Heart left ventricle (tissue), 16 donors: ENCODE results near the gene ZSWIM4. TPM values are rescaled to one million over a fixed set of nuclear protein-coding genes. Genes with fewer than 3 reads are reported as not detected.

Experiments used
- ATAC-seq, 4 donors: fragments of 200-7000 bp; cut with Tn5 transposase; one replicate each; pipeline ENCODE4 v1.9.1; 2020 to 2022; ENCODE audit warnings: moderate library complexity in 4 of 4, mild to moderate bottlenecking in 3 of 4, moderate number of reproducible peaks in 1 of 4
- DNase-seq, 5 donors: peaks; one replicate each; pipeline ENCODE4 v3.0.0-alpha.2; 2020
- H3K27ac ChIP-seq, 12 donors: fragments of 200-600 bp; sonication (generic) in 4 of 12; one replicate each; pipeline versions ENCODE4 v1.5.0 to v1.8.0; 2016 to 2022; ENCODE audit warnings: mild to moderate bottlenecking in 2 of 12
- H3K27me3 ChIP-seq, 9 donors: fragments of 200-600 bp; sonication (generic) in 2 of 9; one replicate each; pipeline versions ENCODE4 v1.5.1 to v1.8.0; 2016 to 2022; ENCODE audit warnings: mild to moderate bottlenecking in 3 of 9
- H3K36me3 ChIP-seq, 9 donors: fragments of 200-600 bp; sonication (generic) in 2 of 9; one replicate each; pipeline versions ENCODE4 v1.5.0 to v1.8.0; 2018 to 2022; ENCODE audit warnings: mild to moderate bottlenecking in 2 of 9
- H3K4me1 ChIP-seq, 12 donors: fragments of 200-600 bp; sonication (generic) in 4 of 12; one replicate each; pipeline versions ENCODE4 v1.5.0 to v1.8.0; 2016 to 2022; ENCODE audit warnings: mild to moderate bottlenecking in 3 of 12
- H3K4me3 ChIP-seq, 12 donors: fragments of 200-600 bp; sonication (generic) in 4 of 12; one replicate each; pipeline versions ENCODE4 v1.5.0 to v1.8.0; 2017 to 2022; ENCODE audit warnings: mild to moderate bottlenecking in 9 of 12, moderate library complexity in 4 of 12
- H3K9me3 ChIP-seq, 12 donors: fragments of 200-600 bp; sonication (generic) in 4 of 12; one replicate each; pipeline versions ENCODE4 v1.5.0 to v1.8.0; 2016 to 2022; ENCODE audit warnings: mild to moderate bottlenecking in 1 of 12
- POLR2A ChIP-seq, 2 donors: fragments of 450-650 bp; IDR thresholded peaks; one replicate each; pipeline ENCODE4 v1.6.1; 2017; ENCODE audit warnings: antibody characterized with exemption in 2 of 2, mild to moderate bottlenecking in 2 of 2, moderate library complexity in 2 of 2
- WGBS, 4 donors: extraction: QIAGEN DNeasy Blood & Tissue Kit in 2 of 4; methylation state at CpG; one replicate each; pipeline versions ENCODE4 v1.1.5 to v1.1.7; 2013 to 2018; 5-methylcytosine and 5-hydroxymethylcytosine counted together
- intact Hi-C, 10 donors: fragments of 100-400 bp; cut with DNase I; formaldehyde crosslinking; loops; one replicate each; pipeline versions ENCODE4 v1.11.1 to v1.14.2; 2022
- polyA plus RNA-seq, 2 donors: library from polyadenylated mRNA; stranded (reverse); fragments of 200-250 nt; gene quantifications; one replicate each; pipeline ENCODE4 v1.2.3, GENCODE V29; 2013
- total RNA-seq, 9 donors: library from RNA; depleted of rRNA in 2 of 9; stranded (reverse); fragments of >200 nt in 2 of 9; fragmentation: NEBNext Ultra II Directional in 3 of 9; extraction: Animal tissue kit (Norgen Biotek cat#: 25700) in 3 of 9; gene quantifications; one replicate each; pipeline versions ENCODE4 v1.1.0 to v1.2.4, GENCODE V29; 2016 to 2023
- TF ChIP-seq, protein P1 (sequence below), 12 donors: fragments of 200-600 bp; sonication (generic) in 4 of 12; IDR thresholded peaks; one replicate each; pipeline versions ENCODE4 v1.5.0 to v1.8.0; 2018 to 2022; ENCODE audit warnings: antibody characterized with exemption in 12 of 12, mild to moderate bottlenecking in 5 of 12
- donor health status: ischemic (EF 13 %, LVEDD 7.1; RV severe dilation, severe dysfunction).
- donor health status: healthy with polysubstance abuse.
- donor health status: DM: no; HTN: yes; CAD: no.
- donor health status: DM: no; HTN: no; CAD: no.
- donor health status: ischemic (EF 25% LVEDD 6.9; RV normal size, moderate dysfunction).
- donor health status: ischemic (EF 25% LVEDD 5.7; RV mildly dilated, moderate dysfunction).
- donor health status: healthy.
- donor health status: DM: yes; HTN: yes; CAD: no.
- donor health status: ischemic (EF 35%, LVEDD 5.7; RV mildly dilated, moderate dysfunction).
- donor health status: nonischemic (EF 11% LVEDD 7.7; RV severe dilation, severe dysfunction).
- donor health status: DM: yes; HTN: yes; CAD: no.
- donor health status: PGD.
- donor health status: ischemic (EF 29% LVEDD 5.4; RV normal size, mild dysfunction).
- donor health status: nonischemic (EF 23%, LVEDD 6.1; RV moderate dilation, normal function).

ZSWIM4 gene
- total and polyA plus RNA-seq, 11 donors = 1.3 to 10.9 (median 3.3) TPM

DNA sequence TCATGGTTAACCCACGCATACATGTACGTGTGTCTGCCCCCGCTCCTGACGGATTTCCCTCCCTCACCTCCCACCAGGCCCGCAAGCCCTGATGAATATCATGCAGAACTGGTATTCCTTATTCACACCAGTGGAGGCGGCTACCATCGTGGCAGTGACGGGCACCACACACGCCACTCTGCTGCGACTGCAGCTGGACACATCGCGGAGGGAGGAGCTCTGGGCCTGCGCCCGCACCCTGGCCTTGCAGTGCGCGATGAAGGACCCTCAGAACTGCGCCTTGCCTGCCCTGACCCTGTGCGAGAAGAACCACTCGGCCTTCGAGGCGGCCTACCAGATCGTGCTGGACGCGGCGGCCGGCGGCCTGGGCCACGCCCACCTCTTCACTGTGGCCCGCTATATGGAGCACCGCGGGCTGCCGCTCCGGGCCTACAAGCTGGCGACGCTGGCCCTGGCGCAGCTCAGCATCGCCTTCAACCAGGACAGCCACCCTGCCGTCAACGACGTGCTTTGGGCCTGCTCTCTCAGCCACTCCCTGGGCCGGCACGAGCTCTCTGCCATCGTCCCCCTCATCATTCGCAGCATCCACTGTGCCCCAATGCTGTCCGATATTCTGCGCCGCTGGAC is 35.0 kb downstream of the ZSWIM4 start:
- intact Hi-C loops = loop anchor here in 4 of 10 donors (5.0 kb wide), 1 partner anchor 33 kb away; the partner anchor contains the start of gene ZSWIM4 (in 4 of the 4)
- Histone ChIP-seq H3K36me3 (peaks cover 0 to 72% (median 37%) of the 10 kb centered on the region in 9 donors), H3K27me3 (no peaks in the 10 kb centered on the region), H3K9me3 (no peaks in the 10 kb centered on the region), H3K27ac (no peak overlapping the region), H3K4me1 (peaks cover 4 to 32% (median 25%) of the 10 kb centered on the region in 12 donors), H3K4me3 (no peak overlapping the region)
- ATAC-seq (no peak), DNase-seq (no peak)
- TF ChIP-seq POLR2A (IDR thresholded peaks at IDR 0.05) = no peak
- TF ChIP-seq, protein P1, sequence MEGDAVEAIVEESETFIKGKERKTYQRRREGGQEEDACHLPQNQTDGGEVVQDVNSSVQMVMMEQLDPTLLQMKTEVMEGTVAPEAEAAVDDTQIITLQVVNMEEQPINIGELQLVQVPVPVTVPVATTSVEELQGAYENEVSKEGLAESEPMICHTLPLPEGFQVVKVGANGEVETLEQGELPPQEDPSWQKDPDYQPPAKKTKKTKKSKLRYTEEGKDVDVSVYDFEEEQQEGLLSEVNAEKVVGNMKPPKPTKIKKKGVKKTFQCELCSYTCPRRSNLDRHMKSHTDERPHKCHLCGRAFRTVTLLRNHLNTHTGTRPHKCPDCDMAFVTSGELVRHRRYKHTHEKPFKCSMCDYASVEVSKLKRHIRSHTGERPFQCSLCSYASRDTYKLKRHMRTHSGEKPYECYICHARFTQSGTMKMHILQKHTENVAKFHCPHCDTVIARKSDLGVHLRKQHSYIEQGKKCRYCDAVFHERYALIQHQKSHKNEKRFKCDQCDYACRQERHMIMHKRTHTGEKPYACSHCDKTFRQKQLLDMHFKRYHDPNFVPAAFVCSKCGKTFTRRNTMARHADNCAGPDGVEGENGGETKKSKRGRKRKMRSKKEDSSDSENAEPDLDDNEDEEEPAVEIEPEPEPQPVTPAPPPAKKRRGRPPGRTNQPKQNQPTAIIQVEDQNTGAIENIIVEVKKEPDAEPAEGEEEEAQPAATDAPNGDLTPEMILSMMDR (IDR thresholded peaks at IDR 0.05) = no peak
- 93 to 96% (median 95%) methylated on average over 41 to 47 of the region's 47 CpGs for WGBS, 4 donors

DNA sequence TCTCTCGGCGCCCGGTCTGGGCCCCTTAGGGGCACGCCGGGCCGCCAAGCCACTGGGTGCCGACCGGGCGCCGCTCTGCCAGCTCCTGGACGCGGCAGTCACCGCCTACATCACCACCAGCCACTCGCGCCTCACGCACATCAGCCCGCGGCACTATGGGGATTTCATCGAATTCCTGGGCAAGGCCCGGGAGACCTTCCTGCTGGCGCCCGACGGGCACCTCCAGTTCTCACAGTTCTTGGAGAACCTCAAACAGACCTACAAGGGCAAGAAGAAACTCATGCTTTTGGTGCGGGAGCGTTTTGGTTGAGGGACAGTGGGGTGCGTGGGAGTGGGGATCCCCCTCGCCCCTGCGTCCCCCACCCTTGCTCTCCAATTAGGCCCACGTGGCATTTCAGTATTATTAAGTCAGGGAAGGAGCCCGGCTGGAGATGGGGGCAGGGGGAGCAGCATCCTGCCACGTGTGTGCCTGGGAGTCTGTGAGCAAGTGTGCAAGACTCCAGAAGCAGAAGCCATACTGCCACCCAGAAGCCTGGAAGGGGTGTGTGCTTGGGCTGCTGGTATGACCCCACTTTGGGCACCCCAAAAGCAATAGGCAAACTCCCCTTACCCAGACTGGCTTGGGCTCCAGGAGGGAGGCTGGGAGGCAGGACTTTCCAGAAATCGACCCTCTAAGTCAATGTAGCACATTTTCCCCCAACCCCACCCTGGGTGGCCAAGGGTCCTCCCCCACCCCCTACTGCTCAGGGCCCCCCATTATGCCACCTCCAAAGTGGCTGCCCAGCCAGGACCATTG is 35.7 kb downstream of the ZSWIM4 start:
- ATAC-seq = no peak
- intact Hi-C loops = loop anchor here in 4 of 10 donors (5.0 kb wide), 1 partner anchor 34 kb away; the partner anchor contains the start of gene ZSWIM4 (in 4 of the 4)
- H3K36me3 ChIP-seq = peaks cover 0 to 74% (median 38%) of the 10 kb centered on the region in 9 donors

DNA sequence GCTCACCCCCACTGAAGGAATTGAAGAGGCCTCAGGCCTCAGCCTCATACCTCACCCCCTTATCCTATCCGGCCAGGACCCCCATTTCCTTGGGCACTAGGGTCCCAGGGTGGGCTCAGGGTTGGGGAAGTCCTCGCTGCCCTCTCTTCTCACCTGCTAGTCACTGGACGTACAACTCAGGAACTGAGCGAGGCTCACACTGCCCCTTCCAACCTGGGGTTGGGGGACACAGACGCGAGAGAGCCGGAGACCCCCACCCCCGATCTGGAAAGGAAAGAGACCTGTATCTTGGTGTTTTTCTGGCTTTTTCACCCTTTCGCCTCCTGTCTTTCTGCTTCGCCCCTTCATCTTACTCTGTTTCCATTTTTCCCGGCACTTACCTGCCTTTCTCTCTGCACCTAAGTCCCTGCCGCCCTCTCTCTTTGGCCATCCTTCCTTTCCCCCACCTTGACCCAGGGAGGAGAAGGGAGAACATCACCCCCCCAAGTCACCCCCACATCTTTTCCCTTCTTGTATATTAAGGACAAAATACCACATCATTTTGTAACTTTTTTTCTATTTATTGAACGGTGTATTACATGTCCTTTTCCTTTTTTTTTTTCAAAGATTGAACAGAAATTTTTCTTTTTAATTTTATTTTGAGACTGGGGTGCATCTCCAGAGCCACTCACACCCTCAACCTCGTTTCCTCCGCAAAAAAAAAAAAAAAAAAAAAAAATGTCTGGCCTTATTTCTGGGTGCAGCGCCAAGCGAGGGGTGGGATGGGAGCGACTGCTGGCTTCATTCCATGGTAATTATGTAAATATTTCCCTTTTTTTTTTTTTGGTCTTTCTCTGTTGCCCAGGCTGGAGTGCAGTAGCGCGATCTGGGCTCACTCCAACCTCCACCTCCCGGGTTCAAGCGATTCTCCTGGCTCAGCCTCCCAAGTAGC is 36.6 kb downstream of the ZSWIM4 start:
- Histone ChIP-seq H3K4me3 (no peak overlapping the region), H3K36me3 (peaks cover 0 to 81% (median 47%) of the 10 kb centered on the region in 9 donors), H3K9me3 (no peaks in the 10 kb centered on the region), H3K27ac (peak overlapping the region in 2 of 12 donors; percentile 11 to 31), H3K27me3 (no peaks in the 10 kb centered on the region), H3K4me1 (peaks cover 11 to 47% (median 41%) of the 10 kb centered on the region in 12 donors)
- ATAC-seq (no peak), DNase-seq (no peak)
- 76 to 79% (median 77%) methylated on average over 21 to 22 of the region's 22 CpGs for WGBS, 4 donors
- TF ChIP-seq, protein P1 (IDR thresholded peaks at IDR 0.05) = no peak
- TF ChIP-seq POLR2A (IDR thresholded peaks at IDR 0.05) = no peak
- intact Hi-C loops = loop anchor here in 4 of 10 donors (5.0 kb wide), 1 partner anchor 35 kb away; the partner anchor contains the start of gene ZSWIM4 (in 4 of the 4)

More for the DNA sequence above, 35.7 kb downstream of the ZSWIM4 start:
- 90 to 93% (median 92%) methylated on average over 22 to 32 of the region's 32 CpGs for WGBS, 4 donors
- Histone ChIP-seq H3K4me3 (no peak overlapping the region), H3K27me3 (no peaks in the 10 kb centered on the region), H3K4me1 (peaks cover 6 to 39% (median 32%) of the 10 kb centered on the region in 12 donors), H3K9me3 (no peaks in the 10 kb centered on the region), H3K27ac (no peak overlapping the region)
- TF ChIP-seq POLR2A (IDR thresholded peaks at IDR 0.05) = no peak
- TF ChIP-seq, protein P1 (IDR thresholded peaks at IDR 0.05) = no peak
- no peak for DNase-seq
